ENCODE measurements around the gene BCKDHA.

- TF ChIP-seq CTCF (IDR thresholded peaks at IDR 0.05; ENCODE audit: low read length): no peak
- TF ChIP-seq EZH2 (IDR thresholded peaks at IDR 0.05; ENCODE audit: borderline replicate concordance, low read length): no peak
Measured at GRCh38 chr19:41398598-41398997, 980 bp downstream of the BCKDHA start.
